ENCODE results near the gene PHYHD1. TPM values are rescaled to one million over a fixed set of nuclear protein-coding genes. Genes with fewer than 3 reads are reported as not detected.

Gene PHYHD1
- total RNA-seq, 1 experiment from 2014 or later, result 18.0 TPM

DNA sequence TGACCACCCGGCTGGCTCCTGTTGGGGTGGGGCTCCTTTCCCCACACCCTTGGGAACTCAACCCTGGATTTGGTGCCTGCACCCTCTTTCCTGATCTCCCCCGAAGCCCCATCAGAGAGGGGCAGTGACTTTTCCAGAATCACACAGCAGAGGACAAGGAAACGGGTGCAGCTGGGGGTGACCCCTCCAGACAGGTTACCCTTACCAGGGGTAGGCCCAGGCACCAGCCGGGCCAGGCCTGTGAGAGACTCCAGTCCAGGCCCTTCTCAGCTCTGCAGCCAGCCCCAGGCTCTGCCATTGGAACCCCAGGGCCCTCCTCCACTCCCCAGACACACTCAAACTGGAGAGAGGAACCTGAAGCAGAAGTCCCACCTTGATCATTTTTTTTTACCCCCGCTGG is 19.0 kb upstream of the PHYHD1 start:
- Histone ChIP-seq H3K79me2 (ENCODE audit: insufficient read depth, low read length) (peaks cover 3% of the 10 kb centered on the region; the same call in 1 of the 2 replicates), H3K9ac (ENCODE audit: extremely low read depth, insufficient read length, low read length) (no peak overlapping the region), H4K8ac (replicated peaks; ENCODE audit: insufficient read length, low read depth, low read length) (no peak overlapping the region), H3T11ph (ENCODE audit: low read length) (no peak overlapping the region), H3K27ac (ENCODE audit: insufficient read length, low read depth, low read length) (no peak overlapping the region), H3K14ac (ENCODE audit: insufficient read depth, low read length) (no peak overlapping the region), H2BK5ac (ENCODE audit: insufficient read length, low read length) (no peak overlapping the region), H4K5ac (ENCODE audit: insufficient read length, low read depth, low read length) (no peak overlapping the region), H4K91ac (ENCODE audit: insufficient read length, low read depth, low read length) (no peak overlapping the region), H2AFZ (ENCODE audit: low read length) (no peak overlapping the region), H3K27me3 (ENCODE audit: insufficient read depth, low read length) (no peaks in the 10 kb centered on the region), H3K79me1 (ENCODE audit: insufficient read depth, low read depth, low read length, poor library complexity, severe bottlenecking) (no peaks in the 10 kb centered on the region), H3K4me2 (ENCODE audit: insufficient read depth, insufficient read length, low read length) (no peak overlapping the region), H3K23me2 (ENCODE audit: insufficient read length, low read depth, low read length, poor library complexity, severe bottlenecking) (no peaks in the 10 kb centered on the region), H2AK5ac (ENCODE audit: insufficient read length, low read length) (no peak overlapping the region), H2BK120ac (ENCODE audit: low read depth, low read length, poor library complexity, severe bottlenecking) (no peak overlapping the region), H2BK15ac (ENCODE audit: low read depth, low read length) (no peak overlapping the region), H2BK20ac (ENCODE audit: low read depth, low read length, poor library complexity, severe bottlenecking) (no peak overlapping the region), H3K18ac (ENCODE audit: insufficient read length, low read depth, low read length) (no peak overlapping the region), H3K4ac (ENCODE audit: low read depth, low read length) (no peak overlapping the region), H4K20me1 (ENCODE audit: control insufficient read depth, insufficient read depth, insufficient read length) (no peaks in the 10 kb centered on the region), H2BK12ac (ENCODE audit: insufficient read length, low read depth, low read length) (no peak overlapping the region), H3K56ac (ENCODE audit: insufficient read length, low read depth, low read length) (no peak overlapping the region), H3K23ac (ENCODE audit: insufficient read length, low read depth, low read length) (no peak overlapping the region), H3K4me1 (ENCODE audit: insufficient read depth, low read length) (no peaks in the 10 kb centered on the region), H3K9me3 (ENCODE audit: control insufficient read depth, low read depth, low read length) (no peaks in the 10 kb centered on the region)
- Mint-ChIP-seq H3K27ac (no peak overlapping the region), H3K36me3 (ENCODE audit: insufficient read depth in 1 of 3, low read depth in 3 of 3) (peaks cover 9 to 20% (median 10%) of the 10 kb centered on the region in 3 experiments), H3K4me1 (peaks cover 2 to 9% of the 10 kb centered on the region in 2 experiments; a peak in 3 of 4 replicates), H3K4me3 (no peak overlapping the region), H3K27me3 (ENCODE audit: low read depth) (no peaks in the 10 kb centered on the region), H3K9me3 (no peaks in the 10 kb centered on the region)
- no peak for DNase-seq
- no CpG with 5 or more reads among the region's 5 CpGs for WGBS (ENCODE audit: extremely low coverage, insufficient read length, low lambda C conversion rate)
- TF ChIP-seq, protein P1, sequence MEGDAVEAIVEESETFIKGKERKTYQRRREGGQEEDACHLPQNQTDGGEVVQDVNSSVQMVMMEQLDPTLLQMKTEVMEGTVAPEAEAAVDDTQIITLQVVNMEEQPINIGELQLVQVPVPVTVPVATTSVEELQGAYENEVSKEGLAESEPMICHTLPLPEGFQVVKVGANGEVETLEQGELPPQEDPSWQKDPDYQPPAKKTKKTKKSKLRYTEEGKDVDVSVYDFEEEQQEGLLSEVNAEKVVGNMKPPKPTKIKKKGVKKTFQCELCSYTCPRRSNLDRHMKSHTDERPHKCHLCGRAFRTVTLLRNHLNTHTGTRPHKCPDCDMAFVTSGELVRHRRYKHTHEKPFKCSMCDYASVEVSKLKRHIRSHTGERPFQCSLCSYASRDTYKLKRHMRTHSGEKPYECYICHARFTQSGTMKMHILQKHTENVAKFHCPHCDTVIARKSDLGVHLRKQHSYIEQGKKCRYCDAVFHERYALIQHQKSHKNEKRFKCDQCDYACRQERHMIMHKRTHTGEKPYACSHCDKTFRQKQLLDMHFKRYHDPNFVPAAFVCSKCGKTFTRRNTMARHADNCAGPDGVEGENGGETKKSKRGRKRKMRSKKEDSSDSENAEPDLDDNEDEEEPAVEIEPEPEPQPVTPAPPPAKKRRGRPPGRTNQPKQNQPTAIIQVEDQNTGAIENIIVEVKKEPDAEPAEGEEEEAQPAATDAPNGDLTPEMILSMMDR (conservative IDR thresholded peaks at IDR 0.05), result no peak
